PC-3 (cell line): ENCODE data around the gene RNF114.

Source experiments
- EZH2 ChIP-seq: fragments of 300-600 bp; sonication (generic); IDR thresholded peaks from one replicate; pipeline ENCODE4 v1.6.1; 2017; ENCODE audit warnings: antibody characterized with exemption, mild to moderate bottlenecking, low read length; ENCODE audit not compliant: unreplicated experiment
- TF ChIP-seq, protein P1 (sequence below): fragments of 300-600 bp; sonication (generic); conservative IDR thresholded peaks from 2 replicates; pipeline ENCODE4 v1.5.1; 2017; ENCODE audit warnings: antibody characterized with exemption, low read depth, mild to moderate bottlenecking, low read length

DNA sequence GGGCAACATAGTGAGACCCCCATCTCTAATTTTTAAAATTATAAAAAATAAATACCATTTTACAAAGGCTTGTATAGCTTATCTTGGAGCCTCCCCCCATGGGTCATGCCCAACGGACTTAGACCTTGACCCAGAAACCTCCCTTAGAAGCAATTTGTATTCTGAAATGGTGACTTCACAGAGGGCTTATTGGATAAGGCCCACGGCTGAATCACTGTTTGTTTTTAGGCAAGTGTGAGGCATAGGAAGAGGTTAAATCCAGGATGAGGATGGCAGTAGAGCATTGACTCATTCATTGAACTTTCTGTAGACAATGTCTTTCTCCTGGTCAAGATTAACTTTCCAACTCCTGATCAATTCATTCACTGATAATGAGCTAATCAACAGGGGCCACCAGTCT lies 40.3 kb downstream of the RNF114 start:
- TF ChIP-seq, protein P1, sequence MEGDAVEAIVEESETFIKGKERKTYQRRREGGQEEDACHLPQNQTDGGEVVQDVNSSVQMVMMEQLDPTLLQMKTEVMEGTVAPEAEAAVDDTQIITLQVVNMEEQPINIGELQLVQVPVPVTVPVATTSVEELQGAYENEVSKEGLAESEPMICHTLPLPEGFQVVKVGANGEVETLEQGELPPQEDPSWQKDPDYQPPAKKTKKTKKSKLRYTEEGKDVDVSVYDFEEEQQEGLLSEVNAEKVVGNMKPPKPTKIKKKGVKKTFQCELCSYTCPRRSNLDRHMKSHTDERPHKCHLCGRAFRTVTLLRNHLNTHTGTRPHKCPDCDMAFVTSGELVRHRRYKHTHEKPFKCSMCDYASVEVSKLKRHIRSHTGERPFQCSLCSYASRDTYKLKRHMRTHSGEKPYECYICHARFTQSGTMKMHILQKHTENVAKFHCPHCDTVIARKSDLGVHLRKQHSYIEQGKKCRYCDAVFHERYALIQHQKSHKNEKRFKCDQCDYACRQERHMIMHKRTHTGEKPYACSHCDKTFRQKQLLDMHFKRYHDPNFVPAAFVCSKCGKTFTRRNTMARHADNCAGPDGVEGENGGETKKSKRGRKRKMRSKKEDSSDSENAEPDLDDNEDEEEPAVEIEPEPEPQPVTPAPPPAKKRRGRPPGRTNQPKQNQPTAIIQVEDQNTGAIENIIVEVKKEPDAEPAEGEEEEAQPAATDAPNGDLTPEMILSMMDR, result no peak
- TF ChIP-seq EZH2, result no peak
